GM19468 (cell line): ENCODE measurements around the gene SENP2.
"Not testable (repeated sequence)": the region's sequence is repeated elsewhere in the genome, so short reads cannot be mapped to it uniquely, and the experiment has no call there.

Experiments
- ATAC-seq: cut with Tn5 transposase; IDR thresholded peaks from one replicate; pipeline ENCODE4 v1.9.1; 2021; ENCODE audit warnings: mild to moderate bottlenecking, moderate library complexity, moderate number of reproducible peaks; ENCODE audit not compliant: unreplicated experiment; ENCODE audit errors: extremely low read depth

The SENP2 gene

DNA sequence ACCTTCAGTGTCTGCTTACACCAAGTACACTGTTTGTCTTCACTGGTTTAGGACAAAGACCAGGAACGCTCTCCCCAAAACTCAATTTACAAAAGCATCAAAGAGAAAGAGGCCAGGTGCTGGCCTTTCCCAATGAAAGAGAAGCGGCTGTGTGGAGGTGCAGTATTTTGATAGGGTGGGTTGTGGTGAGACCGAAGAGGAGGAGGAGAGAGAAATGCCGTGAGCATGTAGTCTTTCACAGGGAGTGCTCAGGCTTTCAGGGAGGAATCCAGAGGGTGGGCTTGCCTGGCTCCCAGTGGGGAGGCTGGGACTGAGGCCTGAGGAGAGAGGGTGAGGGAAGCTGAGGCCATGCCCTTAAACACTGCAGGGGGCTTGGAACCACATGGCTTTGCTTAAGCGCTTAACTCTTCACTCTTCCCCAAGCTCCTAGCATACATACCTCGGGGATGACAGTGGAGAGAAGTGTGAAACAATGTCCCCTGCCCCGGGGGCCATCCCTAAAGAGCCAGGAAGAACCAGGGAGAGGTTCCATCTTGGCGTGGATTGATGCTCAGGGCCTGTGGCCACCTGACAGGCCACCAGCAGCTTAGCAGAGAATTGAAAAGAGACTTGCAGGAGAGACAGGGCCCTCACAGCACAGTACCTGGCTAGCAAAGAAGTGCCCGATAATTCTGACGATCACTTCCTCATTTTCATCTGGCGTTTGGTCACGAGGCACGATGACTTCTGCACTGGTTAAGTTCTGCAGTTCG lies 60.5 kb downstream of the SENP2 start:
- no peak for ATAC-seq

DNA sequence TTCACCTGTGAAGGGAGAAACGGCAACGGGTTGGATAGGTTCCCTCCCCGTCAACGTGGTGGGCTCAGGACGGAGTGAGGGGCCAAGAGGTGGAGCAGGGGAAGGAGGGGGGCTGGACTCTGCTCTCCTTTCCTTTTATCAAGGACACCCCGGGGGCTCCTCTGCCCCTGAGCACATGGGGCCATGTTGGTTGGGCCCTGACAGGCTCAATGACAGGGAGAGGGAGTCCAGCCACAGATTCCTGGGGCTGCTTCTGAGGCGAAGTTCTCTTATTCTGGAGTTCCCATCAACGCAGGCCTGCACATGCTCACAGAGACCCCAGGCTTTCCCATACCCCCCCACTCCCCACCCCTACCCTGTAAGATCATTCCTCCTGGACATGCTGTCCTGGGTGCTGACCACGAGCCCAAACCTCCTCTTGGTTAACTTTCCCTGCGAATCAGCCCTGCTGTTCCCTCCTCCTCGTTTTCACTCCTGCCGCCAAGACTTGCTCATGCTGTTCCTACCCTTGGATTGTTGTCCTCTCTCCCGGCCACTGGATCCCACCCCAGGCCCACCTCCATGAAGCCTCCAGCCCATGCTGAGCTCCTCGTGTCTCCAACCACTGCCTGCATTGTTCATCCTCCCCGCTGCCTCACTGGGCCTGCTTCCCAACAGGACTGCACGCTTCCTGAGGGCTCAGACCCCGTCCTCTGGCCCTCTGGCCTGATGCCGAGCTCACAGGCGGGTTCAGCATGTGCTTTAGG lies 61.2 kb downstream of the SENP2 start:
- no peak for ATAC-seq

GRCh38 chr3:185647880-185648210 lies 61.8 kb downstream of the SENP2 start:
- ATAC-seq: no peak

DNA sequence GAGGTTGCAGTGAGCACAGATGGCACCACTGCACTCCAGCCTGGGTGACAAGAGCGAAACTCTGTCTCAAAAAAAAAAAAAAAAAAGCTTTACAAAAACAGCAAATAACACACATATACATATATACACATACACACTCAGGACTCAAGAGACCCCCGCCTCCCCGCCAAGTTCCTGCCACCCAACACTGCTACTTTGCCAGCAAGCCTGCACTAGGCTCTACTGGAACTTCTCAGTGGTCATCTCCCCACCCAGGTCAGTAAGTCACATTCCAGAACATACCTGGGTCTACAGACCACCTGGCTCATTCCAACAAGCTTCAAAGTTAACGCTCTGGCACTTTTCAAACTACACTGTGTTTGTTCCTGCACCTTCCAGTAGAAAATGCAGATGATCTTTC lies 62.3 kb downstream of the SENP2 start:
- ATAC-seq: no peak

DNA sequence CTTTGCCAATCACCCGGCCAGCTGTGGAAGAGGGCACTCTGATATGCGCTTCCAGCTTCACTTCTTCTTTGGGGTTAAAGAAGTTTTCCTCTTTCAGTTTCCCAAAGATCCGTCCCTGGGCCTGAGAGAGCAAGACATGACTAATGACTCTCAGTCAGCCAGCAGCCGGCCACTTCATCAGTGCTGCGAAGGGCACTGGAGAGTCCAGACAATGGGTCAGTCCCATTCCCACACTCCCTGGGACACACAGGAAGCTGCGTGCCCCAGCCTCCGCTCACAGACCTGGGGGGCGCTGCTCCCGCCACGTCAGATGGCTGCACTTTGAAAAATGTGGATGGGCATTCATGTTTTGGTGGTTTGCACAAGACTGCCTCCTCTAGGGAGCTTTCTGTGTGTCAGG lies 63.3 kb downstream of the SENP2 start:
- no peak for ATAC-seq

DNA sequence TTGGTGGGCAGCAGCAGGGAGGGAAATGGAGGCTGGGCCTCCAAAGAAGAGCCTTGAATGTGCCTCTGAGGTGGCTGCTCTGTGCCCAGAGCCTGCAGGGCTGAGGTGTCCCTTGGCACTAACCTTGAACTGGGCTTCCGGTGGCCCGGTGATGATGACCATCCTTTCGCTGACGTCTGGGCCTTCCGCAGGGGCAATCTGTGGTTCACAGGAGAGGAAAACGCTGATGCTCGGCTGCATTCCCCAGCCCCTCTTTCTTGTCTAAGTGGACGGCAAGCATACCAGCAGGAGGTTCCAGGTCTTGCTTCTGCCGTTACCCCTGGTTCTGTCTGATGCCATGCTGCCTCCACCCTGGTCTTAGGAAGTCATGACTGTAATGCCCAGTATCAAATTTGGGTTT lies 65.9 kb downstream of the SENP2 start:
- ATAC-seq: no peak

DNA sequence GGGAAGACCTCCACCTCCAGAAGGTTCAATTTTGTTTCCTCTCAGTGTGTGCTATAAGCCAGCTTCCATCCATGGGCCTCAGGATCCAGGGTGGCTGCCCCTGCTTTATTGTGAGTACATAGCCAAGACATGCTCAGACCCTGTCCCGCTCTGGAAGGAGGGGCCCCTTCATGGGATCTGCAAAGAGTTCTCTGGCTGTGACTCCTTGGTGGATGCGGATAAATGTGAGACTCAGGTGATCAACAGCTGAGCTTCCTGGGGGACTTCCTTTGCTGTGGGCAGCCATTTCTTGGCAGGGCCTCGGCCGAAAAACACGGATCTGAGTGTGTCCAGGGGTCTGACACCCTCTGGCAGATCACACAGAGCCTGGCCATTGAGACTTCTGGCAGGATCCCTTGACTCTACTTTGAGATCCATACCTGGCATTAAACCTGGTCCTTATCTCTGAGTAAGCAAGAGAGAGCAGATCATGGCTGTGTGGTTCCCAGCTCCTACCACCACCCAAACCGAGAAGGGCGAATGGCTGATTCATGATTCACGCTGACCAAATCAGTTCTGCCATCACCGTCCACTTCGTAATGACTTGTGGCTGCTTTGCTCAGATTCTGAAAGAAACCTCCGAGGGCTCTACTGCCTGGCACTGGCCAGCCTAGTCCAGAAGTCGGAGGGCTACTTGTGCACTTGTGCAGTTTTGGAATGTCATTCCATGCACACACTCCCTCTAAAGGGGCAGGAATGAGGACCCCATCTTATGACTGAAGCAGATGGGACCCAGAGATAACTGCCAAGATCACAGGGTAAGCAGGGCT lies 68.1 kb downstream of the SENP2 start:
- no peak for ATAC-seq

DNA sequence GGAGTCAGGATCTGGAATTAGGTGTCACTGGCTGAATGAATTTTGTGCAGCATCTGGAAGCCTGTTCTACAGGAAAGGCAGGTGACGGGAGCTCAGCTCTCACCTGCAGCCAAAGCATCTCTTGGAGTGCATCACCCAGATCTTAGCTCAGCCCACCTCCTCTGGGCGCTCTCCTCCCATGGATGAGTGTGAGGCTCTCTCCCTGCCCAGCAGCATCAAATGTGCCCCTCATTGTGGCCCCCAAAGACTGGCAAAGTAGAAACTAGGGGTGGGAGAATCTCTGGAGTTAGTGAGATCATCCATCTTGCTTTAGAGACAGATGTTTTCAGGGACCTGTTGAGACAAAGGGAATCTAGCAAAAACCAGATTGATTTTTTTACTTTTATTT lies 68.7 kb downstream of the SENP2 start:
- ATAC-seq: no peak

DNA sequence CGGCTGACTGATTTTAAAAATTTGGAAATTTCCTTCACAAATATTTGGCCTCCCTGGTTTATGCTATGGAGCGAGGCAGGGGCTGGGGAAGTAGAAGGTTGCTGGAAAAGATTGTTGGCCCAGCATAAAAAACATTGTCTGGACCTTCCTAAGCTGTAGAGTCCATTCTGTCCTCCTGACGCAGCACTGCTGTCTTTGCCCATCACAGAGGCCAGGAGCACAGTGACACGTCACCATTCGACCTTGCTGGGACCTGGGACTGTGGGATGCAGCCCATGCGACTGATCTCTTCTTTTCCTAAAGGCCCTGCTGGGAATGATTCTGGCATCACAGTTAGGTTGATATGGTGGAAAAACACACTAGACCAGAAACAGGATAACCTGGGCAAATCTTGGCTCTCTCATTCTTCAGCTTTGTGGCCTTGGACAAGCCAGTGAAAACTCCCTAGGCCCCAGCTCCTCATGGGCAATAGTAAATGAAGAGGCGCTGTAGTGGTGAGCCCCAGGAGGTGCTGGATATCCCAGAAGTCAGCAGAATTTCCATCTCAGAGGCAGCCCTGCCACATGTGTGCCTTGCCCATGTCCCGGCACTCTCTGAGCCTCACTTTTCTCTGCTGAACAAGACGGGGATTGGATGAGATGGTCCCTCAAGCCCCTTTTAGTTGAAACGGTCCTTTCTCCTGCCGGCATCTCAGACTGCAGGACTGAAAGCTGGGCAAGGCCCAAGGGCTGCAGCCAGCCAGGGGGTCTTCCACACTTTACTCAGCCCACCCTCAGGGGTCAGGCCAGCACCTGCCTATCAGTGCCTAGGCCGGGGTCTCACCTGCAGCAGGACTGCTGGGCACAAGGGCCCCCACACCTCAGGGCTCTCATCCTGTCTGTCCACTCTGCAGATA lies 69.6 kb downstream of the SENP2 start:
- no peak for ATAC-seq

DNA sequence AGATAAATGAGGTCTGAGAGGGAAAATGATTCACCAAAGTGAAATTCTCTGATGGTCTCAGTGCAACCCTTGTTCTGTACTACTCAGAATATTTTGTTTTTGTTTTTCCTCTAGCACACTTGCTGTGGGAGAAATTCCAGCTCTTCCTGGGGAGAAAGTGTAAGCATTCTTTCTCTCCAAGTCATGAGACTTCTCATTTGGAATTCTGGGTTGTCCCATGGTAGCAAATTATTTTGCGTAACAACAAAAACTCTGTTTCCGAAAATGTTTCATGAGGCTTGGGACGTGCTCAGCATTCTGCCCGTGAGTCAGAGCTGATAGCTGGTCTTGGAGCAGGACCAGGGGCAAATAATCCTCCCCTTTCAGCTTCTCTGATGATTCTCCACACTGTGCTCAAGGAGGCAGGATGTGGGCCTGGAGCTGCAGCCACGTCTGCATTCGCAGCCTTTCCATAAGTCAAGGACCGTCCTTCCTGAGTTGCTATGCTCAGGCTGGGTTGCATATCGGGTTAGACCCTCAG lies 70.3 kb downstream of the SENP2 start:
- ATAC-seq: no peak

DNA sequence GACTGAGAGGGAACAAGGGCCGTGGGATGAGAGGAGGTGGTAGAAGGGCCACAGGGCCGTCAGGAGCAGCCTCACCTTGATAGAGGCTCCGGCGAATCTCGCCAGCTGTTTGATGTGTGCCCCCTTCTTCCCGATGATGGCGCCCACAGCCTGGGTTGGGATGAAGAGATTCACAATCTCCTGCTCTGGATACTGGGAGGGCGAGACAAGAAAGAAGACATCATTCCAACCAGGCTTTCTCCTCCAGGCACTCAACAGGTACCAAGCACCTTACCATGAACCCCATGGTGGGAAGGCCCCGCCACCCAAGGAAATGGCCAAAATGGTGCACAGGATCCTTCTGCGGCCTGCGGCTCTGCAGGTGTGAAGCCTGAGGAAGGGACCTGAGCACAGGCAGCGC lies 71.1 kb downstream of the SENP2 start:
- no peak for ATAC-seq

DNA sequence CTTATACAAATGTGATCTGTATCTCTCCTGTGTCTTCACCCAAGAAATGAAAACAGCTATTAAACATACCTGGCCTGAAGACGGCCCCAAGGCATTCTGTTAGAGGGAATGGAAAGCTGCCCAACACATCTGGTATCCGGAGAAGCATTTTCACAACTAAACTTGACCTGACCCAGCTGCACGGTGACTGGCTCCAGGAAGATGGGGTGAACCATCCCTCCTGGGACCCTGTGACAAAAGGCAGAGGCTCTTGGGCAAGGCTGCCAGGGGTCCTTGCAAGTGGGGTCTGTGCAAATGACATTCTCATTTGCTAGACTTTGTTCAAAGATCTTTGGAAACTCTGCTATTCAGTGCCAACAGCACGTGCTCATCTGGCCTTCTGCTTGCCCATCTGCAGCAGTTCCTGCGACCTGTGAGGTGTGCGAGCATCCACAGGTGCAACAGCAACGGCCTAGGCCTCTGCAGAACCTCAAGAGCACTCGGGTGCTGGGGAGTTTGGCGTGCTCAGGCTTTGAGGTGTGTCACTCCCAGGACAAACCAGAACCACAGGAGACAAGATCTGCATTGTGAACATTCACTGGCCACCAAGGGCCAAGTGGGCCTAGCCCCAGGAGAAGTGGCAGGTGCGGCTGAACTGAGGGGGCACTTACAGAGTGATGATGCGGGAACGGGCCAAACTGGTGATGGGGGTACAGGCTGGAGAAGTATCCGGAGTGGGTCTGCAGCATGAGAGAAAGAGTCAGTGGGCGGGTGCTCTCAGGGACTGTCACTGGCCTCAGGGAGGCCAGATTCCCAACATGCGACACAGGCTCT lies 71.8 kb downstream of the SENP2 start:
- no peak for ATAC-seq

DNA sequence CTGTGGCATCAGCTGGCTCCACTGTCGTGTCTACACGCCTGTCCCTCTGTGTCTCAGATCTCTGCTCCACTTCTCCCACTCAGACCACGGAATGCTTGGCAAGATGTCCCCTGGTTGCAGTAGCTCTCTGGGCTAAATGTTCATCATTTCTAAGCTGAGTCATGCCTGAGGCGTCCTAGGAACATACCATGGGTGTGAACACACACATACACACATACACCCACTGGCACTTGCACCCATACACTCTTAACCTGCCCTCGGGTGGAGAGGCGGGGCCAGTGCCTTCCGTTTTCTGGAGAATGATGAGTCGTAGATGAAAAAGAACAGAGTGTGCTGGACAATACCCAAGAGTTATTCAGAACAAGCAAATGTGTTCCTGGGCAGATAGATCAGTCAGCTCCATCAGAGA lies 72.4 kb downstream of the SENP2 start:
- no peak for ATAC-seq

DNA sequence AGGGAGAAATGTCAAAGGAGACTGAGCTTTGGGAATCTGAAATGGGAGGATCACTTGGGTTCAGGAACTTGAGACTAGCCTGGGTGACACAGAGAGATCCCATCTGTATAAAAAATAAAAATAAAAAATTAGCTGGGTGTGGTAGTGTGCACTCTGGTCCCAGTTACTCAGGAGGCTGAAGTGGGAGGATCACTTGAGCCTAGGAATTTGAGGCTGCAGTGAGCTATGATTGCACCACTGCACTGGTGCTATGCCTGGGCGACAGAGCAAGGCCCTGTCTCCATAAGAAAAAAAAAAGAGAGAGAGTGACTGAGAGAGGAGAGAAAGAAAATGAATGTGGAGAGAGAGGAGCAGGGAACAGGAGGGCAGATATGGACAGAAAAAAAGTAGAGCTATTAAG lies 72.8 kb downstream of the SENP2 start:
- ATAC-seq: no peak

GRCh38 chr3:185659942-185660921 lies 74.1 kb downstream of the SENP2 start:
- no peak for ATAC-seq

- not testable (repeated sequence) for ATAC-seq
These were observed 75.2 kb downstream of the SENP2 start for GRCh38 chr3:185661296-185661695.

DNA sequence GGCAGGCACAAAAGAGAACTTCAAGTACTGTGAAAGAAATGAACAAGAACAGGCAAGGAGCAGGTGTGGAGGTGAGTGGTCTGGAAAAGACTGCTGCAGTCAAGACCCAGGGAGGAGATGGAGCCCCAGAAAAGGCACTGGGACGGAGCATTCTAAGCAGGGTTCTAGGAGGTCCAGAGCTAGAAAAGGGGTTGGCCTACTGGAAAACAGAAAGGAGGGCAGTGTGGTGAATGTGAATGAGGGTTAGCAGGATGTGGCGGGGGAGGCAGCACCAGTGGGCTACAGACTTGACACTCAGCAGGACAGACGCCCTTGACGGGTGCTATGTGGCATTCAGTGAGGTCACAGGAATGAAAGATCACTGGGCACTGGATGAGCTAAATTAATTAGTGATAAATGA lies 75.7 kb downstream of the SENP2 start:
- no peak for ATAC-seq

DNA sequence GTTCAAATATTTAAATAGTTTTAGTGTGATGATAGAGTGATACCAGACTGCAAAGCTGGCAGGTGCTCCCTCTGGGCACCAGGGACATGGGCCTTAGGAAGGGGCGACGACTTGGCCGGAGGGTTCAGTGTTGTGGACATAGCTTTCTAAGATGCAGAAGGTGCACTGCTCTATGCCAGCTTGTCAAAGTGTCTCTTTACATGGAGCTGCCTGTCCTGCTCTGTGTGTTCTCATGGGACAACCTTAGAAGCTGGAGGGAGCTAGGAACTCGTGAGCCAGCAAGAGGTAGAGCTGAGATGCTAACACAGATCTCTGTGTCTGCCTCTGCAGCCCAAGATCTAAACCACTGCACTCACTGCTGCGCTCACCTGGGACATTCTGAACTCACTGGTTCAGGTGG lies 77.8 kb downstream of the SENP2 start:
- no peak for ATAC-seq
